ENCODE measurements around the gene UHRF2.

- TF ChIP-seq CTCF (IDR thresholded peaks at IDR 0.05; ENCODE audit: extremely low read depth in 1 of 2, insufficient read depth in 1 of 2, low read depth in 1 of 2, low read length in 2 of 2) (no peak), MAX (IDR thresholded peaks at IDR 0.05; ENCODE audit: insufficient read depth, insufficient read length) (no peak), POLR2A (IDR thresholded peaks at IDR 0.05; ENCODE audit: low read depth, low read length) (no peak), GATA2 (IDR thresholded peaks at IDR 0.05; ENCODE audit: insufficient read depth, insufficient read length, low read depth, low read length) (no peak), EZH2 (IDR thresholded peaks at IDR 0.05; ENCODE audit: borderline replicate concordance, low read depth, low read length, severe bottlenecking) (no peak)
Measured at GRCh38 chr9:6408320-6408719, 4.7 kb upstream of the UHRF2 start.
